GM12873 (cell line): Measurements from ENCODE around the gene MAPK8IP3.

Experiments
- CTCF ChIP-seq: IDR thresholded peaks from 2 replicates; pipeline ENCODE4 v1.5.1; 2012; ENCODE audit warnings: low read depth, mild to moderate bottlenecking, moderate library complexity, low read length, control low read depth; ENCODE audit not compliant: insufficient read depth; ENCODE audit errors: missing control alignments

Gene MAPK8IP3

GRCh38 chr16:1779741-1780676 is 74.0 kb downstream of the MAPK8IP3 start:
- TF ChIP-seq CTCF, result no peak

- no peak for TF ChIP-seq CTCF
Observed at GRCh38 chr16:1780677-1781072, 74.7 kb downstream of the MAPK8IP3 start.

GRCh38 chr16:1781254-1781653 is 75.3 kb downstream of the MAPK8IP3 start:
- TF ChIP-seq CTCF, result no peak

- no peak for TF ChIP-seq CTCF
Observed at GRCh38 chr16:1781758-1782407, 75.9 kb downstream of the MAPK8IP3 start.

- TF ChIP-seq CTCF, result no peak
Observed at GRCh38 chr16:1782408-1783264, 76.6 kb downstream of the MAPK8IP3 start, which contains the start of the genes NUBP2 and SPSB3. NUBP2 (plus strand) TSS chr16:1782960; CDS start chr16:1783021, 61 bp downstream. SPSB3 (minus strand) TSS chr16:1782571; CDS start chr16:1781483, 1,088 bp downstream.

GRCh38 chr16:1784977-1785845 is 79.2 kb downstream of the MAPK8IP3 start:
- TF ChIP-seq CTCF, result no peak
